Measurements from ENCODE around the gene PTPRD. TPM values are rescaled to one million over a fixed set of nuclear protein-coding genes. Genes with fewer than 3 reads are reported as not detected.
A peak's percentile ranks its signal among the peaks of the same experiment; 100 is the strongest.

Gene PTPRD
- total RNA-seq, 1 experiment from 2014 or later: 32.5 TPM

DNA sequence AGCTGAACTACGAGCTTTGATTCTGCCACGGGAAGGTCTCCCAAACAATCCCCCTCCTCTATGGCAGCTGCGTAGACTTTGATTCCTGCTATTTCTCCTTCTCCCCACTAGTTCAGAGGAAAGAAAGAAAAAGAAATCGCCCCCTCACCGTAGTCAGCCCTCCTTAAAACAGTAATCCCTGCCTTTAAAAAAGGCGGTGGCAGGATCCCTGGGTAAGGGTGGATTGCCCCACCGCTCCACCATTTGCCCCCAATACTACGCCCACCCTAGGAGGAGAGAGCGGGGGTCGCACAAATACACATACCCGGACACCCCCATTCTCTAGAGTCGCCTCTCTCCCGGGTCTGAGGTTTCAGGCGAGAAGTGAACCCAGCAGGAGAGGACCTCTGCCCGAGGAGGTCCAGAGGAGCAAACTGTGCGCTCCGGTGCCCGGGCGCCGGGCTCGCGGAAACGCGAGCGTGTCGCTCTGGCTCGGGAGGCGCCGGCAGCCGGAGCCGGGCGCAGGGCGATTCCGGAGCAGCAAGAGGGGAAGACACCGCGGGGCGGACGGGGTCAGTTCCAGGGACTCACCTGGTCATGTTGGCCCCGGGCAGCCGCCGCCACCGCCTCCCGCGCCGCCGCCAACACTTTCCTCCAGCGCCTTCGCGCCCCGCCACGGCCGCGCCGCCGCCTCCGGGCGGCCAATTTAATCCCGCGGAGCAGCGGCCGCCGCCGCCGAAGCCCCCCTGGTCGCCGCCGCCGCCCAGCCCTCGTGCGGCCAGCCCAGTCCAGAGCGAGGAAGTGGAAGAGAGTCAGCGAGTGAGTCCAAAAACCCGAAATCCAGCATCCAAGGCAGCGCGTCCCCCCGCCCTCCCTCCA, 1755.5 kb downstream of the PTPRD start:
- no peak overlapping the region for H2BK12ac ChIP-seq (ENCODE audit: insufficient read length, low read depth, low read length)
- no peaks in the 10 kb centered on the region for H3K4me1 ChIP-seq (ENCODE audit: insufficient read depth, low read length)
- peaks cover 11% of the 10 kb centered on the region for H3K23me2 ChIP-seq (ENCODE audit: insufficient read length, low read depth, low read length, poor library complexity, severe bottlenecking)
- TF ChIP-seq, protein P1, sequence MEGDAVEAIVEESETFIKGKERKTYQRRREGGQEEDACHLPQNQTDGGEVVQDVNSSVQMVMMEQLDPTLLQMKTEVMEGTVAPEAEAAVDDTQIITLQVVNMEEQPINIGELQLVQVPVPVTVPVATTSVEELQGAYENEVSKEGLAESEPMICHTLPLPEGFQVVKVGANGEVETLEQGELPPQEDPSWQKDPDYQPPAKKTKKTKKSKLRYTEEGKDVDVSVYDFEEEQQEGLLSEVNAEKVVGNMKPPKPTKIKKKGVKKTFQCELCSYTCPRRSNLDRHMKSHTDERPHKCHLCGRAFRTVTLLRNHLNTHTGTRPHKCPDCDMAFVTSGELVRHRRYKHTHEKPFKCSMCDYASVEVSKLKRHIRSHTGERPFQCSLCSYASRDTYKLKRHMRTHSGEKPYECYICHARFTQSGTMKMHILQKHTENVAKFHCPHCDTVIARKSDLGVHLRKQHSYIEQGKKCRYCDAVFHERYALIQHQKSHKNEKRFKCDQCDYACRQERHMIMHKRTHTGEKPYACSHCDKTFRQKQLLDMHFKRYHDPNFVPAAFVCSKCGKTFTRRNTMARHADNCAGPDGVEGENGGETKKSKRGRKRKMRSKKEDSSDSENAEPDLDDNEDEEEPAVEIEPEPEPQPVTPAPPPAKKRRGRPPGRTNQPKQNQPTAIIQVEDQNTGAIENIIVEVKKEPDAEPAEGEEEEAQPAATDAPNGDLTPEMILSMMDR (conservative IDR thresholded peaks at IDR 0.05): peak; percentile 34; the same call in 2 of the 3 replicates
- peak overlapping the region; percentile 51 for H3K14ac ChIP-seq (ENCODE audit: insufficient read depth, low read length)
- no peak overlapping the region for H2BK20ac ChIP-seq (ENCODE audit: low read depth, low read length, poor library complexity, severe bottlenecking)
- H3K23ac ChIP-seq (ENCODE audit: insufficient read length, low read depth, low read length): no peak overlapping the region
- H3K9ac ChIP-seq (ENCODE audit: extremely low read depth, insufficient read length, low read length): peak overlapping the region; percentile 32
- no peaks in the 10 kb centered on the region for H3K79me1 ChIP-seq (ENCODE audit: insufficient read depth, low read depth, low read length, poor library complexity, severe bottlenecking)
- H3K4me2 ChIP-seq (ENCODE audit: insufficient read depth, insufficient read length, low read length): peak overlapping the region; percentile 82
- H4K8ac ChIP-seq (replicated peaks; ENCODE audit: insufficient read length, low read depth, low read length): no peak overlapping the region
- no CpG with 5 or more reads among the region's 76 CpGs for WGBS (ENCODE audit: extremely low coverage, insufficient read length, low lambda C conversion rate)
- H3K4ac ChIP-seq (ENCODE audit: low read depth, low read length): no peak overlapping the region
- H2BK120ac ChIP-seq (ENCODE audit: low read depth, low read length, poor library complexity, severe bottlenecking): no peak overlapping the region
- no peak overlapping the region for H2AK5ac ChIP-seq (ENCODE audit: insufficient read length, low read length)
- Mint-ChIP-seq H3K36me3 (ENCODE audit: insufficient read depth in 1 of 3, low read depth in 3 of 3) (no peaks in the 10 kb centered on the region; a peak in 1 of 7 replicates), H3K4me1 (peaks cover 41 to 49% of the 10 kb centered on the region in 2 experiments), H3K27ac (peak overlapping the region in 2 of 3 experiments; percentile 36 to 89; a peak in 3 of 7 replicates), H3K9me3 (no peaks in the 10 kb centered on the region; a peak in 1 of 5 replicates), H3K4me3 (peak overlapping the region; percentile 89 to 97), H3K27me3 (ENCODE audit: low read depth) (peaks cover 28% of the 10 kb centered on the region)
- no peak overlapping the region for H4K91ac ChIP-seq (ENCODE audit: insufficient read length, low read depth, low read length)
- no peaks in the 10 kb centered on the region for H3K27me3 ChIP-seq (ENCODE audit: insufficient read depth, low read length)
- no peak overlapping the region for H4K5ac ChIP-seq (ENCODE audit: insufficient read length, low read depth, low read length)
- no peak overlapping the region for H3T11ph ChIP-seq (ENCODE audit: low read length)
- no peak overlapping the region for H2BK15ac ChIP-seq (ENCODE audit: low read depth, low read length)
- DNase-seq: peak; percentile 49
- no peaks in the 10 kb centered on the region for H3K9me3 ChIP-seq (ENCODE audit: control insufficient read depth, low read depth, low read length)
- no peaks in the 10 kb centered on the region for H4K20me1 ChIP-seq (ENCODE audit: control insufficient read depth, insufficient read depth, insufficient read length)
- H3K79me2 ChIP-seq (ENCODE audit: insufficient read depth, low read length): no peaks in the 10 kb centered on the region
- no peak overlapping the region for H2BK5ac ChIP-seq (ENCODE audit: insufficient read length, low read length)
- H3K56ac ChIP-seq (ENCODE audit: insufficient read length, low read depth, low read length): no peak overlapping the region
- H3K27ac ChIP-seq (ENCODE audit: insufficient read length, low read depth, low read length): no peak overlapping the region
- peak overlapping the region; percentile 11 for H2AFZ ChIP-seq (ENCODE audit: low read length)
- H3K18ac ChIP-seq (ENCODE audit: insufficient read length, low read depth, low read length): peak overlapping the region; percentile 56

Data from H9 (cell line).